Glomerular endothelial cell (primary cell): ENCODE data around the gene SP5. TPM values are rescaled to one million over a fixed set of nuclear protein-coding genes. Genes with fewer than 3 reads are reported as not detected.
"Not testable (repeated sequence)": the region's sequence is repeated elsewhere in the genome, so short reads cannot be mapped to it uniquely, and the experiment has no call there.

Experiments used
- DNase-seq: peaks from one replicate; pipeline ENCODE4 v3.0.0-alpha.2; 2011; ENCODE audit warnings: low read depth, low spot score; ENCODE audit errors: extremely low read depth
- total RNA-seq: library from RNA; depleted of rRNA; stranded (reverse); fragments of >200 nt; gene quantifications from 2 replicates; pipeline ENCODE4 v1.2.3, GENCODE V29; 2015

SP5 gene
- total RNA-seq = 0.06 TPM in 1 of 2 replicates, not detected in the other

DNA sequence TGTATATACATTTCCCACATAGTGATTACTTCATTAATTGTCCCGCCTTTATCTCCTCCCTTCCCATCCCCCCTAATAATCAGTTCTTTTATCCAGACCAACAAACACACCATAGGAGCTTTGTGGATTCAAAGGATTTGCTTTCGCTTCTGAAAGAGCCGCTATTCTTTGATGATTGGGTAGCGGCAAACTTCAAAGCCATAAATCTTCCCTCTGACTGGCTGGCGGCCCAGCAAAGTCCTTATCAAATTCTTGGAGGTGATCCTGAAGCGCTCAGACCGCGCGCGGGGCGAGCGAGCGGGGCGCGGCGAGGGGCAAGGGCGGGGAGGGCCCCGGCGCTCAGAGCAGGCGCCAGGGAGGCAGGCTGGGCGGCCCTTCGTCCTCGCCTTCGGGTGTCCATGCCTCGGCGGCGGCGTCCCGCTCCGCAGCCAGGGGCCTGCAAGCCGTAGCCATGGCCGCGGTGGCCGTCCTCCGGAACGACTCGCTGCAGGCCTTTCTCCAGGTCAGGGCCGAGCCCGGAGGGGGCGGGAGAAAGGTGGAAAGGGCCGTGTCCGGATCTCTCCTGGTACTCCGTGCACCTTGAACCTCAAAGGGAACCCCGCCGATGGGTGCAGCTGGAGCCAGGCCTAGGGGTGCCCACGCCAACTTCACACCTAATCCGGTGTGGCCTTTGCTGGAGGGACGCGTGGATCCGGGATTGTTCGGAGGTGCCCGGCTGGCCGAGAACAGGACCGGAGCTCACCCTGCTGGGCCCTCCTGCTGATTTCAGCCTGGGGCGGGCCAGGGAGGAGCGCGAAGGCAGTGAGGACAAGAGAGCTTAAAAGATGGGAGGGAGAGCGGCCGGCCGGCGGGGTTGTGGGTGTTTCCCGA, at the start of gene SP5:
Gene SP5, plus strand, starts transcription at position 276 of the 870 bp plus-strand sequence. Its CDS starts 176 bp downstream, at position 452.
- peak; percentile 9 for DNase-seq

DNA sequence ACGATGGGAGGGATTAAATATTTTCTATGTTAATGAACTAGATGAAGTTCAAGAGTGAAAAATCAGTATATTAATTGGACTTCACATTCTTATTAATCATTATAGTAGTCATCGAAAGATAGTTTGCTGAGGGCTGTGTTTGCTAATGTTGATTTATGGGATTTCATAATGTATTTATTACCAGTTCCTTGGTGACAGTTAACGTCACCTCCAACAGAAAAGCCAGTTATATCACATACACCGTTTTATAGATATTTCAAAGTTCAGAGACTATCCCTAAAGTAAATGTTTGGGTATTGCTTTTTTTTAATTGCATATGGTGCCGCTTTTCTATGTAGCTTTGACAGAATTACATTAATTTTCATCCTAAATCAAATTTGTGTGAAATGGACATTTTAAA, 49.4 kb upstream of the SP5 start:
- no peak for DNase-seq

GRCh38 chr2:170669909-170670308, 45.2 kb upstream of the SP5 start:
- DNase-seq = no peak

DNA sequence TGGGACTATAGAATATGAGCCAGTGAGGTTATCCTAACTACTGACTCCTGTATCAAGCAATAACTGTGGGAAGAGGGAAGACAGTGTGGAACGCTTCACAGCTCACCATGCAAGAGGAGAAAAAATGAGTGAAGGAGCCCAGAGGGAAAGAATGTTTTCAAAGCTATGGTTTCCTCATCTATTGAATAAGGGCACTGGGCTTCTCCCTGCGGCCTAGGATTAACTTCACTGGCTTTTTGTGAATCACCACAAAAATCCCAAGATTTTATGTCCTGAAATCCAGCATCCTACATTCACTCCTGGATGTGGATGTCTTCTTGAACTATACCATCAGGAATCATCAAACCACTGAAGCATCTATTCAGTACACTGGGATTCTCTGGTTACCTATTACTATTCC, 44.5 kb upstream of the SP5 start:
- no peak for DNase-seq

DNA sequence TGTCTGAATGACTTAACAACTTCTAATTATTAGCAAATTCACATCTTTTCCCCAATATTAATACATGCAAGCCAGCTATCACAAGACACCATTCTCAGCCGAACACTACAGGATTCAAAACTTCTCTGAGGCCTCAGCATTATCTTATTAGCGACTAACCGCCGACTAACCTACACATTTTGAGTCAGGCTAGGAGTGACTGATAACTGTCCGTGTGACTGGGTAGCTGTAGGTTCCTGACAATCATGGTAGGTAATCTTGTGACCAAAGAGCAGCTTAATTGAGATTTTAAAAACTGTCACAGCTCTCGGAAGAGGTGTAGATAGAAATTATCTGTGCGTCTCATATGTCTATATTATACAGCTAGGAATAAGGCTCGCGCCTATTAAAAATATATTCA, 44.1 kb upstream of the SP5 start:
- no peak for DNase-seq

DNA sequence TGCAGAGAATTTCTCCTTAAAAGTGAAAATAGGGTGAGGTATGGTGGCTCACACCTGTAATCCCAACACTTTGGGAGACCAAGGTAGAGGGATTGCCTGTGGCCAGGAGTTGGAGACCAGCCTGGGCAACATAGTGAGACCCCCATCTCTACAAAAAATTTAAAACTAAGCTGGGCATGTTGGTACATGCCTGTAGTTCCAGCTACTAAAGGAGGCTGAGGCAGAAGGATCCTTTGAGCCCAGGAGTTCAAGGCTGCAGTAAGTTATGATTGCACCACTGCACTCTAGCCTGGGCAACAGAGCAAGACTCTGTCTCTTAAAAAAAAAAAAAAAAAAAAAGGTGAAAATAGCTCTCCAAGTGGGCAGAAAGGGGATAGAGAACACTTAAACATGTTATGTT, 40.9 kb upstream of the SP5 start:
- DNase-seq = not testable (repeated sequence)

GRCh38 chr2:170675701-170676100, 39.4 kb upstream of the SP5 start:
- DNase-seq = no peak

DNA sequence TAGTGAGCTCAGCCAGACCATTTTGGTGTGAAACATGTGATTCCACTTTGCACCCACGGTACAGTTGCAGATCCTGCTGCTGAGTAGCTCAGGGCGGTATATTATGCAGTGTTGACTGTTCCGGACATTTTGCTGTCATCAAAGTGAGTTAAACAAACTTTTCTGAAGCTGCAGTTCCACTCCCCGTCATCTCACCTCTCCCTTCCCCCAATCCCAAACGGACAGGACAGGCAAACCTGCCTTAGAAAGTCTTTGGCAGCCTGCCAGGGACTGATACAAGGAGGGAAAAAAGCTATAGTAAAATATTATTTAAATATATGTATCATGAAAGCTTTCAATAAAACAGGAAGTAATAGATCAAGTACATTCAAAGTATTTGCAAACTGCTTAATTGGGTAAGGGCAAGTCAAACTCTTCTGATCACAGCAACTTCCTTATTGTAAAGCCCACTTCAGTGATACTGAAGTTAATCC, 35.5 kb upstream of the SP5 start:
- no peak for DNase-seq

DNA sequence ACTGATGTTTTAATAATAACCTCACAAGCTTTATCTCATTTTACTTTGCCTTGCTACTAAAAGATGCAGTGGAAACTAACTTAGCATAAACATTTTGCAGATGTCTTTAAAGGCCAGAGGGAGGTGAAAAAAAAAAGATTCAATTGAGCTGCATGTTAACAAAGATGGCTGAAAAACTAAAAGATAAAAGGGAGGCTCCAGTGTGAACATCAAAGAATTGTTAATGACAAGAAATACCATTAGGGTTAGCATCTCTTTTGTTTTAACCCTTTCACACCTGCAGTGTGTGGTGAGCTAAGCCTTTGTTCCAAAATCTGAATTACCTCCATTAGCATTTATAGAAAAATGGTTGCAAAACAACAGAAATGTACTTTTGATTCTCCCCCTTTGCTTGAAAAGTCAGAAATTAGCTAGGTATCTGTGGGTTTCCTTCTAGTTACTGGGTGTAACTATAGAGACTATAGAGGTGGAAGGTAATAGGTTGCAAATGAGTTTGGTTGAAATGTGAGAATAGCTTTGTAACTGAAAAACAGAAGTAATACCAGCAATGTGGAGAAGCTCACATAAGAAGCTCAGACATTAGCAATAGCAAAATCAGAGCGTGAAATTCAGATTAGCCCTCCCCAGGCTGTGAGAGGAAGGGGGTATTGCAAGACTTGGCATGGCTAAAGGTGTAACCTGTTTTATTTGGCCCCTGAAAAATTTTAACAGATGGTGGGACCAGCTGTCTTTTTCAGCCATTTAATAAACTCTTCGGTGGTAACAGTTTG, 34.8 kb upstream of the SP5 start:
- no peak for DNase-seq

- DNase-seq = no peak
These were observed 33.8 kb upstream of the SP5 start for GRCh38 chr2:170681311-170681710.

DNA sequence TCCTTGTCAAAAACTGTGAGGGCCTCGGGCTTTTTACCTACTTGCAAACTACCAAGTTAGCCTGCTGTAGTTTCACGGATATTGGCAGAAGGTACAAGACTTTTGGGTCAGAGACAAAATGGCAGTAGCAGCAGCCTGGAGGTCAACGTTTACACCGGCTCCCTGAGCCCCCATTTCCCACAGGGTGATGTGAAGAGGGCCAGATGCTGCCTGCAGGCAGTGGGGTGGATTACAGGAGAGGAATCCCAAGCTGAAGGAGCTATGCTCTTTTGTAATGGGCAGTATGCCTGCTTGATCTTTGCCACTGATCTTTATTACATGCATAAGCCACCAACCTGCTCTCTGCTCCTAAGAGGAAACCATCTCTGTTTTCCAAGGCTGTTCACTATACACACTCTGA, 29.5 kb upstream of the SP5 start:
- no peak for DNase-seq

- no peak for DNase-seq
These were observed 25.7 kb upstream of the SP5 start for GRCh38 chr2:170689481-170689880.

- DNase-seq = no peak
These were observed 24.5 kb upstream of the SP5 start for GRCh38 chr2:170690640-170691039.

GRCh38 chr2:170694316-170694715, 20.8 kb upstream of the SP5 start:
- no peak for DNase-seq

- no peak for DNase-seq
These were observed 19.4 kb upstream of the SP5 start for GRCh38 chr2:170695521-170696410.

- no peak for DNase-seq
These were observed 18.2 kb upstream of the SP5 start for GRCh38 chr2:170696948-170697347.

GRCh38 chr2:170701011-170701410, 14.1 kb upstream of the SP5 start:
- no peak for DNase-seq

DNA sequence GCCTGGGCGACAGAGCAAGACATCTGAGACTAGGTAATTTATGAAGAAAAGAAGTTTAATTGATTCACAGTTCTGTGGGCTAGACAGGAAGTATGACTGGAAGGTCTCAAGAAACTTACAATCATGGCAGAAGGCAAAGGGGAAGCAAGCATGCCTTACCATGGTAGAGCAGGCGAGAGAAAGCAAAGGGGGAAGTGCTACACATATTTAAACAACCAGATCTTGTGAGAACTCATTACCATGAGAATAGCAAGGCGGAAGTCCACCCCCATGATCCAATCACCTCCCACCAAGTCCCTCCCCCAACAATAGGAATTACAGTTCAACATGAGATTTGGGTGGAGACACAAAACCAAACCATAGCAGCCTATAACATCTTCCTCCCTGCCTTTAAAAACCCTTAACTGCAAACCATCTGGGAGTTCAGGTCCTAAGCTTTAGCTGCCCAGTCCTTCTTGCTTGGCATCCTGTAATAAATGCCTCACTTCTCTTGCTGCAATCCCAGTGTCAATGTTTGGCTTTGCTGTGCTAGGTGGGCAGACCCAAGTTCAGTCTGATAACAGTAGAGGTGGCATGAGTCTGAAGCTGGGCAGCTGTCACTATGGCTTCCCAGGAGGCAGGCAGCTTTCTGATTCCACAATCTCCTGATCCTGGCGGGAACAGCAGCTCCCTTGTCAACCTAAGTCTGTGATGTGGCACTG, 11.2 kb upstream of the SP5 start:
- no peak for DNase-seq

- DNase-seq = no peak
These were observed 7.0 kb upstream of the SP5 start for GRCh38 chr2:170707821-170708795.
